ENCODE measurements around the gene PHLDB3. TPM values are rescaled to one million over a fixed set of nuclear protein-coding genes. Genes with fewer than 3 reads are reported as not detected.
"Not testable (repeated sequence)": the region's sequence is repeated elsewhere in the genome, so short reads cannot be mapped to it uniquely, and the experiment has no call there.

Gene PHLDB3
- total RNA-seq, 1 donor from 2014 or later, result 35.3 TPM

DNA sequence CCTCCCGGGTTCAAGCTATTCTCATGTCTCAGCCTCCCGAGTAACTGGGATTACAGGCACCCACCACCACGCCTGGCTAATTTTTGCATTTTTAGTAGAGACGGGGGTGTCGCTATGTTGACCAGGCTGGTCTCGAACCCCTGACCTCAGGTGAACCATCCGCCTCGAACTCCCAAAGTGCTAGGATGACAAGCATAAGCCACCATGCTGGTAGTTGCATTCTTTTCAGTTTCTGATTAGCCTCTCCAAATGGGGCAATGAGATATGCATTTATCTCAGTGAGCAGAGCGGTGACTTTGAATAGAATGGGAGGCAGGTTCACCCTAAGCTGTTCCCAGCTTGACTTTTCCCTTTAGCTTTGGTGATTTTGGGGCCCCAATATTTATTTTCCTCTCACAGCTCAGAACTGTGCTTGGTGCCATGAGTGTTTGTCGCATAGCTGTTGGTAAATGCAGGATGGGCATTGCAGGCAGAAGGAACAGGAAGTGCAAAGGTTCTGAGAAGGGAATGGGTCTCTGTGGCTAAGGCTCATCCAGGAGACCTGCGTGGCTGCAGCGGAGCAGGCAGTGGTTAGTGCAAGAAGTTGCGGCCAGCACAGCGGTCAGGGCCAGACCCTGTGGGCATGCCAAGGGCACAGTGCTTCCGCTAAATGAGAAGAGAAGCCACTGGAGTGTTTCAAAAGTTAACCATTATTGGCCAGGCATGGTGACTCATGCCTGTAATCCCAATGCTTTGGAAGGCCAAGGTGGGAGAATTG lies 59.8 kb downstream of the PHLDB3 start:
- DNase-seq (ENCODE audit: low spot score), result no peak

DNA sequence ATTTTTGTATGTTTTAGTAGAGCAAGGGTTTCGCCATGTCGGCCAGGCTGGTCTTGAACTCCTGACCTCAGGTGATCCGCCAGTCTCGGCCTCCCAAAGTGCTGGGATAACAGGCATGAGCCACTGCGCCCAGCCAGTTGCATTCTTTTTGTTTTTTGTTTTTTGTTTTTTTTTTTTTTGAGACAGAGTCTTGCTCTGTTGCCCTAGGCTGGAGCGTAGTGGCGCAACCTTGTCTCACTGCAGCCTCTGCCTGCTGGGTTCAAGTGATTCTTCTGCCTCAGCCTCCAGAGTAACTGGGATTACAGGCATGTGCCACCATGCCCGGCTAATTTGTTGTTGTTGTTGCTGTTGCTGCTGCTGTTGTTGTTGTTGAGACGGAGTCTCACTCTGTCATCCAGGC lies 60.5 kb downstream of the PHLDB3 start:
- DNase-seq (ENCODE audit: low spot score), result not testable (repeated sequence)

DNA sequence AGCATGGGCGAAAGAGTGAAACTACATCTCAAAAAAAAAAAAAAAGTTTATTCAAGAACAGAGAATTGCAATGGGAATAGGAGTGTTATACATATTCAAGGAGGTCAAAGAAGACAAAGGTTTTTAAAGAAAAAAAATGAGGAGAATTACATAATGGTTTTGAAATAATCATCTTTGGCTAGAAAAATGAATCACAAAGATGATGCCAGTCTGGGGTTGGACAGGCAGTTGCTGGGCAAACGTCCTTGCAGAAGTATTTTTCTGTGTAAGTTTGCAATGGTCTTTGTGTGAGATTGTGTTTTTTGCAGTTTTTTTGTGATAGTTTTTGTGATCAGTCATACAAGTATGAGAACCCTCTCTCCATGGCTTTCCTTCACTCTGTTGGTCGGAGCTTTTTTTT lies 62.8 kb downstream of the PHLDB3 start:
- no peak for DNase-seq (ENCODE audit: low spot score)

DNA sequence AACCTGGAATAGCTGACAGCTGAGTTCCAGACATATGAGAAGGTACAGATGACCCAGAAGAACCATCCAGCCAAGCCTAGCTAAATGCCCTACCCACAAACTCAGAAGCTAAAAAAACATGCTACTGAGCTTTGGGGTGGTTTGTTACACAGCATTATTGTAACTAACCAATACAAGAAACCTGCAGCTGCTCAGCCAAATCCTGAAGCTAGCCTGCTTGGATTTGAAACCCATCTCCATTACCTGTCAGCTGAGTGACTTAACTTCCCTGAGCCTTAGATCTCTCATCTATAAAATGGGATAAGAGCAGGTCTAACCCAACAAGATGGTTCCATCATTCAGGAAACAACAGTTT lies 64.9 kb downstream of the PHLDB3 start:
- no peak for DNase-seq (ENCODE audit: low spot score)

DNA sequence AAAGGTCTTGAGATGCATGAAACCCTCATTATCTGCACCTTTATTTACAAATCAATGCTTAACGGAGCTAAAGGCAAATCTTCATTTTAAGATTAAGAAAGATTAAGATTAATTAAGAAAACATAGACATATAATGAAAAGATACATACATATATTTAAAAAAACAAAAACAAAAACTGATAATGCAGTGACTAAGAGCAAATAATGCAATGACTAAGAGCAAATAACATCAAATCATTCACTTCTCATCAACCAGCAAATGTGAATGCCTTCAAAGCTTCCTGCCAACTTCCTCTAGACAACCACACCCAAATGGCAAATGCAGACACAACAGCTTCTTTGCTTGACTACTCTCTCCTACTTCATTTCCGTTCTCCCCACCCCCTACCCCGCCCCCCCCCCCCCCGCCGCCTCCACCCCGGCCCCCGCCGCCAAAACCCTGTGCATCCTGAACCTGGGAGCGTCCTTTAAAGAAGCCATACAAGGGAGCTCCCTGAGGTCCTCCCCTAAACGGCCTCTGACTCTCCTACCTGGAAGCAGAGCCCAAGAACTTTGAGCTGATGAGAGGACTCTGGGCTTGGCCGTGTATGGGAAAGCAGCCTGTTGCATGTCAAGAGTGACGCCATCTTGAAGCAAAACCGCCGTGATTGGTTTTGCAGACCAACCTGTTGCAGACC lies 65.4 kb downstream of the PHLDB3 start:
- DNase-seq (ENCODE audit: low spot score), result no peak

DNA sequence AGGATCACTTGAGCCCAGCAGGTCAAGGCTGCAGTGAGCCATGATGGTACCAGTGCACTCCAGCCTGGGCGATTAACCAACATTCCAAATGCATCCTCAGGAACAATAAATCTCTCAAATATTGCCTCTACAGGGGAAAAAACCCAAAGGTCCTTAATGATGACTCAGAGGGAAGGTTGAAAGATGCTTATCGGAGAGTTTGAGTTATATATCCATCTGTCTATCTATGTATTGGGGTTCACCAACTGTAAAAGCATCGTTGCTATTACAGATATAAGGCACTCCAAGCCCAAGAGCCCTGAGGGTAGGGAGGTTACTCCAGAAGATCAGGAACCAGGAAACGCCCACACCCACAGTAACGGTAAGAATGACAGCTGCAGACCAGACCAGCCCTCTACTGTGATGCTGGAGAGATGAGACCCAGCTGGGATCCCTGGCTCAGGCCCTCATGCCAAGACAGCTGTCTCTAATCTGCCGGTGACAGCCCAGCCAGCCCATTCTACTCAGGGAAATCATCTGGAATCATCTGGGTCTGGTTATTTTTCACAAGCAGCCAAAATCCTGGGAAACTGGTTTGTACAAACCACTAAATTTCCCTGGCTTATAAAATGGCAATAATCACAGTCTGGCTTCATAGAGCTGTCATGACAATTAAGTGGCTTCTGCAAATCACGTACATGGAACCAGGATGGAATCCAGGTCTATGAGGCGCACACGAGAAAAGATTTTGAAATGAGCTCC lies 66.1 kb downstream of the PHLDB3 start:
- DNase-seq (ENCODE audit: low spot score), result peak; percentile 36

DNA sequence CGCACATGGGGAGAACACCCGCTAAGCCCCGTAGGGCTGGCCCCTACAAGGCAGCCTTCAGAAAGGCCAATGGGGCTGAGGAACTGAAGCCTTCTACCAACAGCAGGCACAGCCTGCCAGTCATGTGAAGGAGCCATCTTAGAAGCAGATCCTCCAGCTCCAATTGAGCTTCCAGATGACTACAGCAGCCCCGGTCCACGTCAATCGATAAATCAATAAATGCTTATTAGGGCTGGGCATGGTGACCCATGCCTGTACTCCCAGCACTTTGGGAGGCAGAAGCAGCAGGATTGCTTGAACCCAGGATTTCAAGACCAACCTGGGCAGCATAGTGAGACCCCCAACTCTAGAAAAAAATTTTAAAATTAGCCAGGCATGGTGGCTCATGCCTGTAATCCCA lies 66.8 kb downstream of the PHLDB3 start:
- DNase-seq (ENCODE audit: low spot score), result no peak

DNA sequence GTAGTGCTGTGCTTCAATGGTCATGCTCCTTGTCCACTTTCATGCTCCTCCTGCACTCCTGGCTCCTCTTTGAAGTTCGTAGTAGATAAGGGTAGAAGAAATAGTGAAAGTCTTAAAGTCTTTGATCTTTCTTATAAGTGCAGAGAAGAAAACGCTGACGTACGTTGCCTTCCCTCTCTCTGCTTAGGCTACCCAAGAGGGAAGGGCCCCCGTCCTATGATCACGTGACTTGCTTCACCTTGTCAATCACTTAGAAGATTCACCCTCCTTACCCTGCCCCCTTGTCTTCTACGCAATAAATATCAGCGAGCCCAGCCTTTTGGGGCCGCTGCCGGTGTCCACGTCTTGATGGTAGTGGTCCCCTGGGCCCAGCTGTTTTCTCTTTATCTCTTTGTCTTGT lies 67.3 kb downstream of the PHLDB3 start:
- not testable (repeated sequence) for DNase-seq (ENCODE audit: low spot score)

DNA sequence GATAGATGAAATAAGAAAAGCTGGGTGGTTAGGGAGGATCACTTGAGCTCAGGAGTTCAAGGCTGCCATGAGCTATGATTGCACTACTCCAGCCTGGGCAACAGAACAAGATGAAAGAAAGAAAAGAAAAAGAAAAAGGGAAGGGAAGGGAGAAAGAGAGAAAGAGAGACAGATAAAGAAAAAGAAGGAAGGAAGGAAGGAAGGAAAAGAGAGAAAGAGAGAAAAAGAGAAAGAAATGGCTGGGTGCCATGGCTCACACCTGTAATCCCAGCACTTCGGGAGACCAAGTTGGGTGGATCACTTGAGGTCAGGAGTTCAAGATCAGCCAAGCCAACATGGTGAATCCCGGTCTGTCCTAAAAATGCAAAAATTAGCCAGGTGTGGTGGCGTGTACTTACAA lies 68.8 kb downstream of the PHLDB3 start:
- no peak for DNase-seq (ENCODE audit: low spot score)

DNA sequence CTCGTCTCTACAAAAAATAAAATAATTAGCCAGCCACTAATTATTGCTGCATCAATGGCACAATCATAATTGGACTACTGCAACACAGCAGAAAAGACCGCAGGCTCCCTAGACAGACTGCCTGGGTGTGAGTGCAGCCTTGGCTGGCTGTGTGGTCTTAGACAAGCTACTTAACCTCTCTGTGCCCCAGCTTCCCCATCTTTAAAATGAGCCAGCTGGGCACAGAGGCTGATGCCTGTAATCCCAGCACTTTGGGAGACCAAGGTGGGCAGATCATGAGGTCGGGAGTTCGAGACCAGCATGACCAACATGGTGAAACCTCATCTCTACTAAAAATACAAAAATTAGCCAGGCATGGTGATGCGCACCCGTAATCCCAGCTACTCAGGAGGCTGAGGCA lies 70.9 kb downstream of the PHLDB3 start:
- no peak for DNase-seq (ENCODE audit: low spot score)

DNA sequence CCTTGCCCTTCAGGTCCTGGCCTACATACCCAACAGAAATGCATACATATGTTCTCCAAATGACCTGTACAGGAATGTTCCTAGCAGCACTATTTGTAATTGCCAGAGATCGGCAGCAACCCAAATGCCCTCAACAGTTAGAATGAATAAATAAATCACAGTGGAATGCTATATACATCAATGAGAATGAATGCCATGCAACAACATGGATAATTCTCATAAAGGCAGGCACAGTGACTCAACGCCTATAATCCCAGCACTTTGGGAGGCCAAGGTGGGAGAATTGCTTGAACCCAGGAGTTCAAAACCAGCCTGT lies 71.2 kb downstream of the PHLDB3 start:
- DNase-seq (ENCODE audit: low spot score), result no peak

DNA sequence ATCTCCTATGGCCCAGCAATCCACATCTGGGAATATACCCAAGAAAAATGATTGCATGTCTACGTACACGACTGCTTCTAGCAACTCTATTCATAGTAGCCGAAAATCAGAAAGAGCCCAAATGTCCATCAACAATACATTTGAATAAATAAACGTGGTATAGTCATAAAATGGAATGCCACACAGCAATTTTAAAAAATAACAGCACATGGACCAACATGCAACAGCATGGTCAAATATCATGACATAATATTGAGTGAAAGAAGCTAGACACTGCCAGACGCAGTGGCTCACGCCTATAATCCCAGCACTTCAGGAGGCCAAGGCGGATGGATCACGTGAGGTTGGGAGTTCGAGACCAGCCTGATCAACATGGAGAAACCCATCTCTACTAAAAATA lies 73.6 kb downstream of the PHLDB3 start:
- DNase-seq (ENCODE audit: low spot score), result no peak

DNA sequence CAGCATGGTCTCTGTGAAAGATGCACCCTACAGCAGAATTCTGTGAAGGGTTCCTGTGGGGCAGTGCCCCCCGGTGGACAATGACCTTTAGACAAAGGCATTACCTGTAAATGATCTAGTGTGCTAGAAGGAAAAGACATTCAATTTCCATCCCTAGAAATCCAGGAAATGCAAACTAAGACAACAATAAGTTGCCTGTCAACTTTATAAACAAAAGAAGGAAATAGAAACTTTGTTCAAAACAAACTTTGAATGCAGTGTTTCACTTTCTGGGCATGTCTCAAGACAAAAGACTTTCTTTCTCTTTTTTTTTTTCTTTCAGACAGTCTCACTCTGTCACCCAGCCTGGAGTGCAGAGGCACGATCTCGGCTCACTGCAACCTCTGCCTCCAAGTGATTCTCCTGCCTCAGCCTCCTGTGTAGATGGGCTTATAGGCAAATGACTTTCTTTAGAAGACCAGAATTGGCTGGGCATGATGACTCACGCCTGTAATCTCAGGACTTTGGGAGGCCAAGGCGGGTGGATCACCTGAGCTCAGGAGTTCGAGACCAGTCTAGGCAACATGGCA lies 74.3 kb downstream of the PHLDB3 start:
- DNase-seq (ENCODE audit: low spot score), result no peak

DNA sequence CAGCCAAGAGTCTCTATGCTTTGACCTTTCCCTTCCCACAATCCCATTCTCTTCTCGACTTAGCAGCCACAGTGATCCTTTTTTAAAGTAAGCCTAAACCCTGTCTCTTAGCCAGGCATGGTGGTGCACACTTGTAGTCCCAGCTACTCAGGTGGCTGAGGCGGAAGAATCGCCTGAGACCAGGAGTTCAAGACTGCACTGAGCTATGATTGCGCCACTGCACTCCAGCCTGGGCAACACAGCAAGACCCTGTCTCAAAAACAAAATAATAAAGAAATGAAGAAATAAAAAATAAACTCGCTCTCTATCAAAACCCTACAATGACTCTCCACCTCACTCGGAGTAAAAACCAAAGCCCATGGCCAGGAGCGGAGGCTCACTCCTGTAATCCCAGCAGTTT lies 75.2 kb downstream of the PHLDB3 start:
- no peak for DNase-seq (ENCODE audit: low spot score)

DNA sequence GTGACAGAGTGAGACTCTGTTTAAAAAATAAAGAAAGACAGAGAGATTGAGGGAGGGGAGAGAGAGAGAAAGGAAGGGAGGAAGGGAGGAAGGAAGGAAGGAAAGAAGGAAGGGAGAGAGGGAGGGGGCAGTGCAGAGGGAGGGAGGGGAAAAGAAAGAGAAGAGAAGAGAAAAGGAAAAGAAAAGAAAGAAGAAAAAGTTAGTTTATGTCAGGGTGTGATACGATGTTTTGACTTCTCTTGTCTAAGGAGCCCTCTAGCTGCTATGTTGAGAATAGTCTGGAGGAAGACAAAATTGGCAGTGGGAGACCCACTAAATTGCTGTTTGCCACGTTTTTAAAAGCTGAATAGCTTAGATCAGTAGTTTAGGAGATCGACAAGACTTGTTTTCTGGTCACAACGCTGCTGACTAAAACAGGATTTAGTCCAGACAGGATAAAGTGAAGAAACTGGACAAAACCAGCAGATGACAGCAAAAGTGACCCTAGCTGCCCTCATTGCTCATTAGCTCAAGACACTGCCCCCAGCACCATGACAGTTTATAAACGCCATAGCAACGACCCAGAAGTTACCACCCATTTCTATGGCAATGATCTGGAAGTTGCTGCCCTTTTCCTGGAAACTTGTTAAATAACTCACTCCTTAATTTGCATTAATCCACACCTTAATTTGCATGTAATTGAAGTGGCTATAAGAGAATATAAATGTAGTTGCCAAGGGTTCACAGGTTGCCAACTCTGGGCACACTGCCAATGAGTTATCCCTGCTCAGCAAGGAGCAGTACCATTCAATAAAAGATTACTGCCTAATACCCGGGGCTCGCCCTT lies 78.8 kb downstream of the PHLDB3 start:
- peak; percentile 88 for DNase-seq (ENCODE audit: low spot score)

Other genes with a start within 250 kb of the PHLDB3 start
- gene PSG9, start 235.2 kb downstream of the PHLDB3 start, total RNA-seq, result not detected
- not detected for gene CD177, start 151.1 kb downstream of the PHLDB3 start, total RNA-seq
- gene TEX101, start 89.9 kb downstream of the PHLDB3 start, total RNA-seq, result not detected
- 1.6 TPM for gene LYPD3, start 39.1 kb downstream of the PHLDB3 start, total RNA-seq
- gene ETHE1, start 22.5 kb upstream of the PHLDB3 start, total RNA-seq, result 55.4 TPM
- 4.1 TPM for gene ZNF575, start 28.4 kb upstream of the PHLDB3 start, total RNA-seq
- 33.6 TPM for gene XRCC1, start 70.8 kb upstream of the PHLDB3 start, total RNA-seq
- 13.3 TPM for gene PINLYP, start 71.1 kb upstream of the PHLDB3 start, total RNA-seq
- gene IRGQ, start 91.4 kb upstream of the PHLDB3 start, total RNA-seq, result 35.7 TPM
- gene ZNF576, start 91.8 kb upstream of the PHLDB3 start, total RNA-seq, result 17.9 TPM
- 0.52 TPM for gene SRRM5, start 107.3 kb upstream of the PHLDB3 start, total RNA-seq
- gene ZNF428, start 114.9 kb upstream of the PHLDB3 start, total RNA-seq, result 54.4 TPM
- 20.6 TPM for gene CADM4, start 135.1 kb upstream of the PHLDB3 start, total RNA-seq
- gene PLAUR, start 165.4 kb upstream of the PHLDB3 start, total RNA-seq, result 46.3 TPM
- not detected for gene IRGC, start 211.3 kb upstream of the PHLDB3 start, total RNA-seq